WERI-Rb-1 (cell line): ENCODE results near the gene KLHL22.
"Not testable (repeated sequence)": the region's sequence is repeated elsewhere in the genome, so short reads cannot be mapped to it uniquely, and the experiment has no call there.

Experiments used
- DNase-seq: peaks from one replicate; pipeline ENCODE4 v3.0.0-alpha.2; 2020
- H3K27ac ChIP-seq: fragments of 250-450 bp; sonication (Bioruptor Pico); 2 replicates; pipeline ENCODE4 v1.5.1; 2020; ENCODE audit warnings: mild to moderate bottlenecking, moderate library complexity
- H3K27me3 ChIP-seq: fragments of 250-450 bp; sonication (Bioruptor Pico); 2 replicates; pipeline ENCODE4 v1.5.1; 2021; ENCODE audit warnings: mild to moderate bottlenecking, low read depth, moderate library complexity; ENCODE audit not compliant: insufficient read depth, severe bottlenecking
- H3K36me3 ChIP-seq: fragments of 250-450 bp; sonication (Bioruptor Pico); 2 replicates; pipeline ENCODE4 v1.5.1; 2020; ENCODE audit warnings: mild to moderate bottlenecking, moderate library complexity
- H3K4me3 ChIP-seq: 2 replicates; pipeline ENCODE4 v1.5.1; 2011; ENCODE audit warnings: low read depth, mild to moderate bottlenecking, control low read depth, low read length
- H3K9me3 ChIP-seq: fragments of 250-450 bp; sonication (Bioruptor Pico); 2 replicates; pipeline ENCODE4 v1.5.1; 2021; ENCODE audit warnings: mild to moderate bottlenecking, moderate library complexity; ENCODE audit not compliant: severe bottlenecking
- CTCF ChIP-seq: IDR thresholded peaks from 2 replicates; pipeline ENCODE4 v1.5.1; 2011; ENCODE audit warnings: low read depth, mild to moderate bottlenecking, control low read depth, inconsistent platforms, low read length

Gene KLHL22

GRCh38 chr22:20507253-20508066, 11.9 kb upstream of the KLHL22 start, which contains the start of gene MED15:
MED15 (plus strand) TSS chr22:20507610; CDS start chr22:20507679, 69 bp downstream.
- no peaks in the 10 kb centered on the region for H3K9me3 ChIP-seq
- H3K4me3 ChIP-seq = peak within 1 kb of the TSS; percentile 78
- peaks cover 20% of the 10 kb centered on the region for H3K36me3 ChIP-seq
- peak; percentile 92 for DNase-seq
- TF ChIP-seq CTCF = no peak
- peak within 1 kb of the TSS; percentile 87 for H3K27ac ChIP-seq
- no peaks in the 10 kb centered on the region for H3K27me3 ChIP-seq

- TF ChIP-seq CTCF = no peak
- Histone ChIP-seq H3K36me3 (peaks cover 20% of the 10 kb centered on the region), H3K27me3 (no peaks in the 10 kb centered on the region), H3K9me3 (no peaks in the 10 kb centered on the region), H3K27ac (no peak overlapping the region; the same call in 1 of the 2 replicates), H3K4me3 (peak overlapping the region; percentile 78)
- DNase-seq = no peak
Observed at GRCh38 chr22:20506543-20507252, 11.1 kb upstream of the KLHL22 start.

DNA sequence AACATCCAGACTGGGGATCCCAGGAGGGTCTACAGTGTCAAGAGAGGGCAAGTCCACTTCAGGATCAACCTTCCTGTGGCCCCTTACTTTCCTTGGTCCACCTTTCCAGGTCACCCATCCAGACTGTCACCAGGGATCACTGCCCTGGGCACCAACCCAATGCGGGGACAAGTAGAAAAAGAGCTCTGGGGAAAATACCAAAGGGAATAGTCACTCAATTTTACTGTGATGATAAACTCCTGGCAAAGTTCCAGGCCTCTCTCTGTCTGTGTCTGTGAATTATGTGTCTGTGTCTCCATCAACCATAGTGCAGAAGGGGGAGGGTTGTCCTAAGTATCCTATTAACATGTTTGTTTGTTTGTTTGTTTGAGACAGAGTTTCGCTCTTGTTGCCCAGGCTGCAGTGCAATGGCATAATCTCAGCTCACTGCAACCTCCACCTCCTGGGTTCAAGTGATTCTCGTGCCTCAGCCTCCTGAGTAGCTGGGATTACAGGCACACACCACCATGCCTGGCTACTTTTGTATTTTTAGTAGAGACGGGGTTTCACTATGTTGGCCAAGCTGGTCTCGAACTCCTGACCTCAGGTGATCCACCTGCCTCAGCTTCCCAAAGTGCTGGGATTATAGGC, 8.8 kb upstream of the KLHL22 start:
- not testable (repeated sequence) for H3K27ac ChIP-seq, H3K27me3 ChIP-seq, DNase-seq, H3K9me3 ChIP-seq, H3K4me3 ChIP-seq
- H3K36me3 ChIP-seq = peaks cover 20% of the 10 kb centered on the region

- no peak for DNase-seq
- H3K9me3 ChIP-seq = no peaks in the 10 kb centered on the region
- TF ChIP-seq CTCF = no peak
- H3K4me3 ChIP-seq = no peak overlapping the region
- H3K27ac ChIP-seq = no peak overlapping the region
- H3K36me3 ChIP-seq = peaks cover 15% of the 10 kb centered on the region
- H3K27me3 ChIP-seq = no peaks in the 10 kb centered on the region
Observed at GRCh38 chr22:20503816-20504215, 8.2 kb upstream of the KLHL22 start.

DNA sequence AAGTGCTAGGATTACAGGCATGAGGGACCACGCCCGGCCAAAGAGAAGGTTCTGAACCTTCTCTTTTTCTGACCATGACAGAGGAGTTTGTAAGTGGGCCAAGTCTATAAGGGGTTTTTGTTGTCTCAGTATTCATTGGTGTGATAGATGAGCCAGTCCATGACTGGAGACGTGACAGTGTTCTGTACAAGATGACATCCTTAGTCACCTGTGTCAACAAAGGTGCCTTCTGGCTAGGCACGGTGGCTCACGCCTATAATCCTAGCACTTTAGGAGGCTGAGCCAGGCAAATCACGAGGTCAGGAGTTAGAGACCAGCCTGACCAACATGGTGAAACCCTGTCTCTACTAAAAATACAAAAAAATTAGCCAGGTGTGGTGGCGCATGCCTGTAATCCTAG, 4.2 kb upstream of the KLHL22 start:
- no peaks in the 10 kb centered on the region for H3K9me3 ChIP-seq
- H3K4me3 ChIP-seq = no peak overlapping the region
- H3K36me3 ChIP-seq = peaks cover 12% of the 10 kb centered on the region
- no peak for TF ChIP-seq CTCF
- no peak overlapping the region for H3K27ac ChIP-seq
- no peaks in the 10 kb centered on the region for H3K27me3 ChIP-seq
- DNase-seq = no peak

- no peak for DNase-seq
- Histone ChIP-seq H3K4me3 (no peak overlapping the region), H3K9me3 (no peaks in the 10 kb centered on the region), H3K27ac (no peak overlapping the region), H3K36me3 (peaks cover 12% of the 10 kb centered on the region), H3K27me3 (no peaks in the 10 kb centered on the region)
- no peak for TF ChIP-seq CTCF
Observed at GRCh38 chr22:20498913-20499312, 3.3 kb upstream of the KLHL22 start.
